Measurements from ENCODE around the gene BCR.

The BCR gene

GRCh38 chr22:23241562-23242472 lies 61.5 kb downstream of the BCR start:
- TF ChIP-seq SPI1 (IDR thresholded peaks at IDR 0.05; ENCODE audit: borderline replicate concordance, low read depth) (no peak), REST (IDR thresholded peaks at IDR 0.05; ENCODE audit: insufficient replicate concordance, low read depth) (no peak), GABPA (IDR thresholded peaks at IDR 0.05; ENCODE audit: low read depth) (no peak), POLR2AphosphoS5 (IDR thresholded peaks at IDR 0.05; ENCODE audit: low read depth) (no peak), CTCF (IDR thresholded peaks at IDR 0.05; ENCODE audit: insufficient read depth, low read length) (no peak)

GRCh38 chr22:23242473-23243001 lies 62.2 kb downstream of the BCR start:
- Histone ChIP-seq H3K27ac (replicated peaks) (no peak overlapping the region), H3K27me3 (ENCODE audit: insufficient read depth, poor library complexity, severe bottlenecking) (no peaks in the 10 kb centered on the region), H3K4me3 (replicated peaks; ENCODE audit: insufficient read depth, low read length) (no peak overlapping the region)
- TF ChIP-seq POLR2AphosphoS5 (IDR thresholded peaks at IDR 0.05; ENCODE audit: low read depth): no peak
- TF ChIP-seq SPI1 (IDR thresholded peaks at IDR 0.05; ENCODE audit: borderline replicate concordance, low read depth): no peak
- TF ChIP-seq GABPA (IDR thresholded peaks at IDR 0.05; ENCODE audit: low read depth): no peak
- no peak for TF ChIP-seq CTCF (IDR thresholded peaks at IDR 0.05; ENCODE audit: insufficient read depth, low read length)
- TF ChIP-seq REST (IDR thresholded peaks at IDR 0.05; ENCODE audit: insufficient replicate concordance, low read depth): no peak
- no peak for DNase-seq (ENCODE audit: low read depth in 1 of 2, low spot score in 1 of 2)

More at GRCh38 chr22:23241562-23242472, 61.5 kb downstream of the BCR start:
- no peak for DNase-seq (ENCODE audit: low read depth in 1 of 2, low spot score in 1 of 2)
- Histone ChIP-seq H3K4me3 (replicated peaks; ENCODE audit: insufficient read depth, low read length) (no peak overlapping the region), H3K27ac (replicated peaks) (no peak overlapping the region), H3K27me3 (ENCODE audit: insufficient read depth, poor library complexity, severe bottlenecking) (no peaks in the 10 kb centered on the region)

- no peak for DNase-seq (ENCODE audit: low read depth in 1 of 2, low spot score in 1 of 2)
- Histone ChIP-seq H3K27me3 (ENCODE audit: insufficient read depth, poor library complexity, severe bottlenecking) (no peaks in the 10 kb centered on the region), H3K27ac (replicated peaks) (no peak overlapping the region), H3K4me3 (replicated peaks; ENCODE audit: insufficient read depth, low read length) (no peak overlapping the region)
- TF ChIP-seq POLR2AphosphoS5 (IDR thresholded peaks at IDR 0.05; ENCODE audit: low read depth): no peak
- no peak for TF ChIP-seq CTCF (IDR thresholded peaks at IDR 0.05; ENCODE audit: insufficient read depth, low read length)
- no peak for TF ChIP-seq GABPA (IDR thresholded peaks at IDR 0.05; ENCODE audit: low read depth)
- no peak for TF ChIP-seq REST (IDR thresholded peaks at IDR 0.05; ENCODE audit: insufficient replicate concordance, low read depth)
- TF ChIP-seq SPI1 (IDR thresholded peaks at IDR 0.05; ENCODE audit: borderline replicate concordance, low read depth): no peak
Measured at GRCh38 chr22:23243006-23243573, 62.8 kb downstream of the BCR start.
